Endothelial cell of umbilical vein (primary cell): ENCODE measurements around the gene HK1. TPM values are rescaled to one million over a fixed set of nuclear protein-coding genes. Genes with fewer than 3 reads are reported as not detected.

ENCODE experiments used
- Bru-seq: library from RNA; stranded (reverse); fragments of 400-500 nt; gene quantifications from one replicate; lab custom pipeline; 2021; lab: Mats Ljungman, UMichigan
- BruChase-seq, 2 experiments: library from RNA; stranded (reverse); fragments of 400-500 nt; gene quantifications; one replicate each; lab custom pipeline; 2021; lab: Mats Ljungman, UMichigan
- BruUV-seq: library from RNA; stranded (reverse); fragments of 400-500 nt; replicated peaks from 2 replicates; lab custom pipeline; 2021; lab: Mats Ljungman, UMichigan
- CTCF ChIA-PET: fragments of 300-600, 350-600 bp; sonication (Branson Sonifier 250); formaldehyde crosslinking; loops from one replicate; lab custom pipeline; 2021; ENCODE audit warnings: antibody characterized with exemption, inconsistent platforms; lab: Charles Lee
- POLR2A ChIA-PET: fragments of 300-600, 350-600 bp; sonication (Branson Sonifier 250); formaldehyde crosslinking; loops from one replicate; lab custom pipeline; 2021; ENCODE audit warnings: antibody characterized with exemption, inconsistent platforms; lab: Charles Lee
- DNase-seq: peaks from one replicate; pipeline ENCODE4 v3.0.0-alpha.2; 2011; ENCODE audit warnings: low read depth, low spot score
- FAIRE-seq: peaks from 2 replicates; lab custom pipeline; 2011; peaks lifted over from hg19 to GRCh38; lab: Jason Lieb, UNC
- H2AFZ ChIP-seq: 2 replicates; pipeline ENCODE4 v1.6.0; 2012; ENCODE audit warnings: low read depth, low read length, control low read depth, inconsistent platforms
- H3K27ac ChIP-seq: 2 replicates; pipeline ENCODE4 v1.5.1; 2011; ENCODE audit warnings: low read depth, mild to moderate bottlenecking, control low read depth, low read length, moderate library complexity; ENCODE audit not compliant: insufficient read depth
- H3K27me3 ChIP-seq, 2 experiments: 2 replicates each; pipeline versions ENCODE4 v1.6.0 to v1.6.1; 2011; ENCODE audit warnings: low read length in 2 of 2, mixed read lengths in 1 of 2; ENCODE audit not compliant: control insufficient read depth in 2 of 2, insufficient read depth in 2 of 2
- H3K36me3 ChIP-seq, 2 experiments: 2 replicates in 1 of 2; 3 replicates in 1 of 2; pipeline ENCODE4 v1.5.1; 2011; ENCODE audit warnings: low read length in 2 of 2, mild to moderate bottlenecking in 1 of 2, moderate library complexity in 1 of 2; ENCODE audit not compliant: control insufficient read depth in 2 of 2, insufficient read depth in 2 of 2; ENCODE audit errors: extremely low read depth in 1 of 2
- H3K4me1 ChIP-seq: 3 replicates; pipeline ENCODE4 v1.5.1; 2011; ENCODE audit warnings: mild to moderate bottlenecking, low read length; ENCODE audit not compliant: control insufficient read depth, insufficient read depth; ENCODE audit errors: extremely low read depth
- H3K4me2 ChIP-seq: 2 replicates; pipeline ENCODE4 v1.6.1; 2011; ENCODE audit warnings: low read length, control low read depth, mixed read lengths; ENCODE audit not compliant: insufficient read depth
- H3K4me3 ChIP-seq, 3 experiments: fragments of 200-600 bp in 1 of 3; sonication (generic), shearing (Covaris generic) in 1 of 3; replicated peaks in 1 of 3; 2 replicates each; pipeline ENCODE4 v1.5.1; 2011 to 2016; ENCODE audit warnings: control low read depth in 3 of 3, low read length in 3 of 3, mild to moderate bottlenecking in 2 of 3, inconsistent platforms in 1 of 3, low read depth in 1 of 3, moderate library complexity in 1 of 3; ENCODE audit not compliant: insufficient read depth in 1 of 3
- H3K79me2 ChIP-seq: 2 replicates; pipeline ENCODE4 v1.6.0; 2012; ENCODE audit warnings: low read length, inconsistent platforms; ENCODE audit not compliant: control insufficient read depth, insufficient read depth
- H3K9ac ChIP-seq: replicated peaks from 2 replicates; pipeline ENCODE3; 2011; ENCODE audit warnings: low read length, control low read depth; ENCODE audit not compliant: insufficient read depth; ENCODE audit errors: extremely low read depth
- H3K9me1 ChIP-seq: replicated peaks from 3 replicates; pipeline ENCODE4 v1.6.0; 2011; ENCODE audit warnings: mild to moderate bottlenecking, low read length; ENCODE audit not compliant: control insufficient read depth, insufficient read depth; ENCODE audit errors: extremely low read depth
- H3K9me3 ChIP-seq: replicated peaks from 2 replicates; pipeline ENCODE4 v1.5.1; 2012; ENCODE audit warnings: low read length, inconsistent platforms; ENCODE audit not compliant: control insufficient read depth, insufficient read depth
- H4K20me1 ChIP-seq: replicated peaks from 2 replicates; pipeline ENCODE3; 2011; ENCODE audit warnings: mild to moderate bottlenecking, low read length; ENCODE audit not compliant: control insufficient read depth, insufficient read depth; ENCODE audit errors: extremely low read depth
- EZH2 ChIP-seq: IDR thresholded peaks from 2 replicates; pipeline ENCODE4 v1.6.1; 2012; ENCODE audit warnings: borderline replicate concordance, low read depth, mild to moderate bottlenecking, moderate library complexity, low read length, inconsistent platforms; ENCODE audit not compliant: severe bottlenecking
- FOS ChIP-seq: IDR thresholded peaks from 2 replicates; pipeline ENCODE4 v1.6.1; 2011; ENCODE audit warnings: mild to moderate bottlenecking, low read length, moderate library complexity, borderline replicate concordance; ENCODE audit not compliant: insufficient read depth
- JUN ChIP-seq: IDR thresholded peaks from 2 replicates; pipeline ENCODE4 v1.6.1; 2011; ENCODE audit warnings: borderline replicate concordance, low read depth; ENCODE audit not compliant: insufficient read length, insufficient read depth
- POLR2A ChIP-seq: IDR thresholded peaks from 2 replicates; pipeline ENCODE4 v1.6.1; 2012; ENCODE audit warnings: low read depth, mild to moderate bottlenecking, control low read depth, low read length
- POLR2AphosphoS5 ChIP-seq: IDR thresholded peaks from 2 replicates; pipeline ENCODE4 v1.6.1; 2012; ENCODE audit warnings: low read depth, mild to moderate bottlenecking, control low read depth, low read length, moderate library complexity; ENCODE audit not compliant: insufficient read depth
- dilution Hi-C: fragments of 300-500 bp; cut with MboI; formaldehyde crosslinking; loops from one replicate; pipeline ENCODE4 v1.15.0; 2019; ENCODE audit warnings: low sequenced_read_pairs; ENCODE audit not compliant: extremely low pct_ligation_motif_present
- intact Hi-C: fragments of 100-400 bp; cut with micrococcal nuclease; formaldehyde crosslinking; loops from one replicate; pipeline ENCODE4 v1.10.0; 2022
- long read RNA-seq: library from polyadenylated mRNA; stranded (forward); transcript quantifications from one replicate; pipeline ENCODE4 v2.0.0, GENCODE V29; 2021
- polyA minus RNA-seq, 3 experiments: library from RNA; depleted of rRNA, polyadenylated mRNA; stranded (reverse); fragments of >200 nt; gene quantifications; 1 replicate in 1 of 3; 2 replicates in 2 of 3; pipeline ENCODE4 v1.2.3, GENCODE V29; 2011
- polyA plus RNA-seq, 4 experiments: library from polyadenylated mRNA; depleted of rRNA in 3 of 4; stranded (reverse) in 3 of 4; unstranded in 1 of 4; fragments of >200 nt; gene quantifications; 2 replicates each; pipeline versions ENCODE4 v1.2.1 to v1.2.3, GENCODE V29; 2011 to 2012; ENCODE audit warnings: missing spikeins in 1 of 4
- total RNA-seq: library from RNA; stranded (reverse); gene quantifications from 2 replicates; pipeline ENCODE4 v1.2.3, GENCODE V29; 2021
- TF ChIP-seq, protein P1 (sequence below): IDR thresholded peaks from 2 replicates; pipeline ENCODE4 v1.6.1; 2011; ENCODE audit not compliant: insufficient read depth, insufficient read length
- TF ChIP-seq, protein P2 (sequence below), 2 donors: IDR thresholded peaks; 1 replicate in 1 of 2; 2 replicates in 1 of 2; pipeline ENCODE4 v1.5.1; 2011; ENCODE audit warnings: low read length in 2 of 2, mild to moderate bottlenecking in 2 of 2, moderate library complexity in 2 of 2, control low read depth in 1 of 2, inconsistent platforms in 1 of 2, low read depth in 1 of 2; ENCODE audit not compliant: insufficient read depth in 1 of 2; ENCODE audit errors: extremely low read depth in 1 of 2

The HK1 gene
- 120 and 121 TPM in 2 replicates for total RNA-seq
- 35.9 and 50.8 TPM in 2 replicates for polyA plus RNA-seq
- 44.9 and 54.6 TPM in 2 replicates for polyA plus RNA-seq (2011; cell fraction: cytosol; rRNA removed)
- polyA plus RNA-seq (2011; cell fraction: nucleus; rRNA removed), result 54.9 and 58.1 TPM in 2 replicates
- polyA plus RNA-seq (2012), result 120 TPM in 2 replicates
- 97.6 and 101 TPM in 2 replicates for polyA minus RNA-seq
- 3.4 TPM for polyA minus RNA-seq (2011; cell fraction: cytosol; rRNA and poly(A)+ RNA removed)
- 25.6 and 26.7 TPM in 2 replicates for polyA minus RNA-seq (2011; cell fraction: nucleus; rRNA and poly(A)+ RNA removed)
- Bru-seq, nascent RNA, result percentile 68 among the genes with signal in this experiment
- percentile 81 among the genes with signal in this experiment for BruChase-seq, experiment 1, labeled RNA remaining after a 6-hour chase
- BruChase-seq, experiment 2, labeled RNA remaining after a 2-hour chase, result percentile 69 among the genes with signal in this experiment
- long read RNA-seq, transcript HK1-202 (18 exons, 3,605 nt), result major isoform, 239 of 330 reads
- long read RNA-seq, partial matches to known transcripts, result 61 of 330 reads
- long read RNA-seq, other reads (novel, unspliced or antisense), result 30 of 330 reads

DNA sequence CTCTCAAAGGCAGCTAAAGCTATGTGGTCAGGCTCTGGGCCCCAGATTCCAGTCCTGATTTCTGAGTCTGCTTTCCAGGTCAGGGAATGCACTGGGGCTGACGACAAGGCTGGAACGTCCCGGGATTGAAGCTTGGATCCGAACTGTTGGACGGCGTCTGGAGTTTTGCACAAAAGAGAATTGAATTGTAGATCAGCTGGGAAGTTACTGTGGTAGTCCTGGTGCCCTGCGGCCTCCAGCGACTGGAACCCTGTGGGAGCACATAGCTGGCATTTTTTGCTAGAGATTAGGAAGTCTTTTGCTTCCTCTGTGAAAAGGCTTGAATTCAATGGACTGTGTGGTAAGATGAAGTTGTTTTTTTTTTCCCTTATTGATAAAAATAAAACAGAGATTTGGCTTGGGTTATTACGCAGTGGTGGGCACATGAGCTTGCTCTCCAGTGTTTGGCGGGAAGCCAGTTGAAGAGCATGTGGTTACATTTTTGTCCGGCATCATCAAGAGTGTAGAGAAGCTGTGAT is at the start of gene HK1:
Gene HK1 (plus strand): TSS at position 51 of the 518 bp plus-strand sequence.
- DNase-seq (peak; percentile 53), FAIRE-seq (no peak)
- Histone ChIP-seq H3K79me2 (no peaks in the 10 kb centered on the region), H3K9ac (no peak within 1 kb of the TSS), H3K27ac (no peak within 1 kb of the TSS), H3K4me3 (no peak within 1 kb of the TSS), H3K27me3 (peaks cover 0 to 2% of the 10 kb centered on the region in 2 experiments), H3K4me1 (peaks cover 7% of the 10 kb centered on the region), H4K20me1 (no peaks in the 10 kb centered on the region), H3K36me3 (no peaks in the 10 kb centered on the region), H3K9me1 (no peaks in the 10 kb centered on the region), H3K9me3 (no peaks in the 10 kb centered on the region), H2AFZ (peak within 1 kb of the TSS; percentile 87), H3K4me2 (peak within 1 kb of the TSS; percentile 30)
- TF ChIP-seq POLR2AphosphoS5, result no peak
- TF ChIP-seq FOS, result no peak
- TF ChIP-seq JUN, result no peak
- intact Hi-C loops (no loop called here), dilution Hi-C loops (no loop called here)
- POLR2A ChIA-PET, result no interaction called here
- BruUV-seq, result no TSS peak
- CTCF ChIA-PET, result interaction anchor here (0.6 to 1.4 kb wide), 7 partner anchors 12 to 114 kb away, joined by 3 to 5 read pairs (median 3); no protein-coding TSS in a partner anchor

DNA sequence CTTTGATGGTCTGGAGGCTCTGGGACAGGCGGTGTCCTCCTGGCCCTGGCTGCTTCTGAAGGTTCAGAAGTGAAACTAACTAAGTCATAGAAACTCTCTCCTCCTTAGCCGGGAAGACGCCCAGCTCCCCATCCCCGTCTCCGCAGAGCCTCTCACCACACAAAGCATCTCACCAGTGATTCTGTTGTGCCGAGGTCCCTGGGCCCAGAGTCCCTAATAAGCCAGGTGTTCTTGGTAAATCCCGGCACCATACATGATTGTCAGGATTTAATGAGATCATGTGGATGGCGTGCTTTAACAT is 48.7 kb upstream of the HK1 start:
- Histone ChIP-seq H3K9ac (no peak overlapping the region), H3K4me1 (peaks cover 26% of the 10 kb centered on the region), H3K4me2 (no peak overlapping the region), H3K9me3 (no peaks in the 10 kb centered on the region), H3K79me2 (no peaks in the 10 kb centered on the region), H2AFZ (peak overlapping the region; percentile 63), H3K27ac (no peak overlapping the region), H3K36me3 (no peaks in the 10 kb centered on the region), H3K27me3 (no peaks in the 10 kb centered on the region), H3K9me1 (no peaks in the 10 kb centered on the region), H4K20me1 (no peaks in the 10 kb centered on the region), H3K4me3 (no peak overlapping the region)
- DNase-seq (no peak), FAIRE-seq (no peak)
- TF ChIP-seq POLR2AphosphoS5 (no peak), POLR2A (no peak), EZH2 (no peak)
- TF ChIP-seq, protein P1, sequence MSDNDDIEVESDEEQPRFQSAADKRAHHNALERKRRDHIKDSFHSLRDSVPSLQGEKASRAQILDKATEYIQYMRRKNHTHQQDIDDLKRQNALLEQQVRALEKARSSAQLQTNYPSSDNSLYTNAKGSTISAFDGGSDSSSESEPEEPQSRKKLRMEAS, result no peak
- TF ChIP-seq, protein P2, sequence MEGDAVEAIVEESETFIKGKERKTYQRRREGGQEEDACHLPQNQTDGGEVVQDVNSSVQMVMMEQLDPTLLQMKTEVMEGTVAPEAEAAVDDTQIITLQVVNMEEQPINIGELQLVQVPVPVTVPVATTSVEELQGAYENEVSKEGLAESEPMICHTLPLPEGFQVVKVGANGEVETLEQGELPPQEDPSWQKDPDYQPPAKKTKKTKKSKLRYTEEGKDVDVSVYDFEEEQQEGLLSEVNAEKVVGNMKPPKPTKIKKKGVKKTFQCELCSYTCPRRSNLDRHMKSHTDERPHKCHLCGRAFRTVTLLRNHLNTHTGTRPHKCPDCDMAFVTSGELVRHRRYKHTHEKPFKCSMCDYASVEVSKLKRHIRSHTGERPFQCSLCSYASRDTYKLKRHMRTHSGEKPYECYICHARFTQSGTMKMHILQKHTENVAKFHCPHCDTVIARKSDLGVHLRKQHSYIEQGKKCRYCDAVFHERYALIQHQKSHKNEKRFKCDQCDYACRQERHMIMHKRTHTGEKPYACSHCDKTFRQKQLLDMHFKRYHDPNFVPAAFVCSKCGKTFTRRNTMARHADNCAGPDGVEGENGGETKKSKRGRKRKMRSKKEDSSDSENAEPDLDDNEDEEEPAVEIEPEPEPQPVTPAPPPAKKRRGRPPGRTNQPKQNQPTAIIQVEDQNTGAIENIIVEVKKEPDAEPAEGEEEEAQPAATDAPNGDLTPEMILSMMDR (IDR thresholded peaks at IDR 0.05; ENCODE audit: extremely low read depth in 1 of 2, insufficient read depth in 1 of 2, low read depth in 1 of 2, low read length in 2 of 2), result no peak
- POLR2A ChIA-PET, result no interaction called here
- intact Hi-C loops (no loop called here), dilution Hi-C loops (loop anchor here (25.0 kb wide), 1 partner anchor 158 kb away; no protein-coding TSS in a partner anchor)
- CTCF ChIA-PET, result interaction anchor here (0.8 to 1.8 kb wide), 3 partner anchors 163 to 225 kb away, joined by 3 to 10 read pairs (median 3); no protein-coding TSS in a partner anchor
- no TSS peak for BruUV-seq
